GM10847 (cell line): ENCODE measurements around the gene EBF3.

ENCODE experiments used
- POLR2A ChIP-seq: IDR thresholded peaks from 2 replicates; pipeline ENCODE4 v1.6.1; 2011; ENCODE audit not compliant: insufficient read length; ENCODE audit errors: extremely low read depth

Gene EBF3

GRCh38 chr10:129955601-129956285 lies 8.3 kb downstream of the EBF3 start:
- TF ChIP-seq POLR2A = no peak

DNA sequence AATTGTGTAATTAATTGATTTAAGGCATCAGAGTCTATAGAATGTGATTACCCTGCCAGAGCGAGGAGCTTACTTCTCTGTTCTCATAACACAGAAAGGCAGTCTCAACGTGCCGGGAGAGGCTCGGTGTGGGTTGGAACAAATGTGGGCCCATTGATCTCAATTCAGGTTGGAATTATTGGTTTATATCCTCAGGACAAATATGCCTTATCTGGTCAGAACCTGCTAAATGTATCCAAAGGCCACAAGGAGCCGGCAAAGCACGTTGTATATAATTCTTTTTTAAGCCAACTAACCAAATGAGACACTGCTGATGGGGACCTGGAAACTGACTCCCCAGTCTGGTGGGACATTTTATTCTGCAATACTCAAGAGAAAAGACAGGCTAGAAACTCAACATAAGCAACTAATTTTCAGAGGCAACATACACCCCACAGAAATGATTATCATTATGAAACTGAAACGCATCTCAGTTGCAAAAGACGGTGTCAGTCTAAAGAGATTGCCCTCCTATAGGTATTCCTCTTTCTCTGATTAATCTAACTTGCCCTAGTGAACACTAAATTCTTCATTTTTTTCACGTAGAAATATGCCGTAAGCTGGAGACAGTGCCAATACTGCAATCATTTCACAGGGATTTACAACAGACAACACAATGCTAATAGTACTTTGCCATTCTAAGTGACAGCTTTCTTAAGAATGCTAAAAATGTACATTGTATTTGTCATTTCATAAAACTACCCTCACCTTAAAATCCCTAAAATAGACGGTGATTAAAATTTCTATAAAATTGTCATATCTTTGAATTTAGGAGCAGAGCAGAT lies 9.4 kb downstream of the EBF3 start:
- no peak for TF ChIP-seq POLR2A

- TF ChIP-seq POLR2A = no peak
These were observed 10.7 kb downstream of the EBF3 start for GRCh38 chr10:129953119-129954051.

DNA sequence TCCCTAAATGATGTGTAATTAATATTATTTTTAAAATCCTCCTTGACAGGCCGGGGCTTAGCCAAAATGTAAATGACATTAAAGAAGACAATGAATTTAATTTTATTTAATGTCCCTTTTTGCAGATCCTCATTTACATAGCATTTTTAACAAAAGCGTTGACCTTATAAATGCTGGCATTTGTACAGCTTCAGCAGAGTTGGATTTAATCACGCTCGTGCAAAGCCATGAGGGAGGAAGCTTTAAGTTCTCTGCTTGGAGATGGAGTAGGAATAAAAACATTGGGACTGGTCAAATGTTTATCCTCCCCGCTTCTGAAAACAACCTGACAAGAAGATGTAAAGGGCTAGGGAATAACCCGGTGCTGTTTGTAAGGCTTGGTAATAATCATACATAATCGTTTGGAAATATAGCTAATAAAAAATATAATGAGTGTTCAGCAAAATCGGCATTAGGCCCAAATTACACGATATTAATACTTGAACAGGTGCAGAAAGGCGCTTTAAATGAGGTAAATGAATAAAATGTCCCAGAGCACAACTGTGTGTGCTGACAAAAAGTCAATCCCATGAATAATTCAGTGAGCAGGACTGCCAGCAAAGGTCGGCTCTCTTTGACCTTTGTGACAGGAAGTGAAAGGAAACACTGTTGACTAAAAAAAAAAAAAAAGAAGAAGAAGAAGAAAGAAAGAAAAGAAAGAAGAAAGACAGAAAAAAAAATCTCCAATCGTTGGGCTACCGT lies 11.5 kb downstream of the EBF3 start:
- TF ChIP-seq POLR2A = no peak

- no peak for TF ChIP-seq POLR2A
These were observed 12.2 kb downstream of the EBF3 start for GRCh38 chr10:129951970-129952265.

- TF ChIP-seq POLR2A = no peak
These were observed 12.7 kb downstream of the EBF3 start for GRCh38 chr10:129951101-129951969.

- no peak for TF ChIP-seq POLR2A
These were observed 13.4 kb downstream of the EBF3 start for GRCh38 chr10:129950676-129951075.

DNA sequence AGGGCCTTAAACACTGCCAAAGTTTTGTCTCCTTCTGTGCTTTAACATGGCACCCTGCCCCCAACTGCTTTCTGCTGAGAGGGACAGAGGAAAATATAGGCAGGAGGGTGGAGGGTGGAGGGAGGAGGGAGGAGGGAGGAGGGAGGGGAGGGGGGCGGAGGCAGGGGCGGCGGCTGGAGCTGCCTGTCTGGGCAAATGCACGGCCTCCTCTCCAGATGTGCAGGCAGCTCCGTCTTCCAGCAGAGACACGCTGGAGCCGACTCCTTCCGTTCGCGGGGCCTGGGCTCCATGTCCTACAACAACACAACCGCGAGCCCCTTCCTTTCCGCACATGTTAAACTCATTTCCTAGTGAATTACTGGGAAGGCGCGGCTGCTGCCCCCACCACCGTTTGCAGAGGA lies 14.2 kb downstream of the EBF3 start:
- TF ChIP-seq POLR2A = no peak

GRCh38 chr10:129949411-129949810 lies 14.7 kb downstream of the EBF3 start:
- TF ChIP-seq POLR2A = no peak

- no peak for TF ChIP-seq POLR2A
These were observed 17.2 kb downstream of the EBF3 start for GRCh38 chr10:129946859-129947258.

DNA sequence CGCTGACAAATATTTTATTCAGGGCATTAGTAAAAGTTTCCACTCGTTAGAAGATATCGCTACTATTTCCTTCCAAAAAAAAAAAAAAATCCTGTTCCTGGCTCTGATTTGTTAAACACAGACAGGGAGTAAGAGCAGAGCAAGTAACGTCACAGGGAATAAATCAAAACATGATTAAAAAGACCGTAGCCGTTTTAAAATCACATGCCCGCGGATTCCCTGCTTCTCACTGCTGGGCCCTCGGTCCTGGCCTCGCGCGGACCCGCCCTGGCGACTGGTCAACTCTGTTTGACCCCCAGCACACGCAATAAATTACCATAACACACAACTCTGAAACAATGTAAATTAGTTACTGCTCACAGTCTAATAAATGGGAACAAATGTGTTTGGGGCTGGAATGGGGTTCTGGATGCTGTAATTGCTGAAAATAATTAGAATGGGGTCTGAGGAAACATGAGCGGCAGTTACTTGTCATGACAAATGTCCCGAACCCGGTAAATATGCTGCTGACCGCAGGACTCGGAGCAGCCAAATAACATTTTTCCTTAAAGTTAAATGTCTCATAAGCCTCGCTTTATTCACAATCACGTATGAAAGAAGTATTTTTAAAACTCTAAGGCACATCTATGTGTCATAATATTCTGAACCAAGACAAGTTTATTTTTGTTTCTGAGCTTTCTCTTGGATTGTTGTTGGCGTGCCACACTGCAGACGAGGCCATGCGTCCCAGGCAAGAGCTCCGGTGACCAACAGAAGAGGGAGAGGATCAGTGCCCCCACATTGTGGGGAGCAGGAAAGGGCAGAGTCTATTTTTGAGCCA lies 17.9 kb downstream of the EBF3 start:
- TF ChIP-seq POLR2A = no peak

GRCh38 chr10:129945526-129945925 lies 18.5 kb downstream of the EBF3 start:
- no peak for TF ChIP-seq POLR2A

GRCh38 chr10:129945064-129945463 lies 19.0 kb downstream of the EBF3 start:
- TF ChIP-seq POLR2A = no peak
